Type B pancreatic cell (in vitro differentiated cells): Measurements from ENCODE around the gene MRPS15. TPM values are rescaled to one million over a fixed set of nuclear protein-coding genes. Genes with fewer than 3 reads are reported as not detected.
"Not testable (repeated sequence)": the region's sequence is repeated elsewhere in the genome, so short reads cannot be mapped to it uniquely, and the experiment has no call there.

Source experiments
- DNase-seq: peaks from one replicate; pipeline ENCODE4 v3.0.0; 2021; ENCODE audit warnings: mixed read lengths; ENCODE audit not compliant: unreplicated experiment; ENCODE audit errors: extremely low spot score
- H3K27ac Mint-ChIP-seq: 2 replicates; pipeline ENCODE4 v1.8.0; 2021; ENCODE audit warnings: mild to moderate bottlenecking, mixed read lengths
- H3K27me3 Mint-ChIP-seq: 2 replicates; pipeline ENCODE4 v1.8.0; 2021; ENCODE audit warnings: mixed read lengths
- H3K36me3 Mint-ChIP-seq: 2 replicates; pipeline ENCODE4 v1.8.0; 2021; ENCODE audit warnings: mixed read lengths
- H3K4me1 Mint-ChIP-seq: one replicate; pipeline ENCODE4 v1.8.0; 2021; ENCODE audit warnings: mixed read lengths; ENCODE audit not compliant: unreplicated experiment
- H3K4me3 Mint-ChIP-seq: 2 replicates; pipeline ENCODE4 v1.8.0; 2021; ENCODE audit warnings: mild to moderate bottlenecking, mixed read lengths
- H3K9me3 Mint-ChIP-seq: 2 replicates; pipeline ENCODE4 v1.8.0; 2021; ENCODE audit warnings: mixed read lengths
- CTCF ChIP-seq: fragments of 200-600 bp; sonication (generic); conservative IDR thresholded peaks from 2 replicates; pipeline ENCODE4 v1.5.0; 2021; ENCODE audit warnings: antibody characterized with exemption, mild to moderate bottlenecking
- long read RNA-seq: library from polyadenylated mRNA; unstranded; transcript quantifications from one replicate; pipeline ENCODE4 v2.0.0, GENCODE V29; 2020
- total RNA-seq: library from RNA; stranded (reverse); gene quantifications from 2 replicates; pipeline ENCODE4 v1.2.1, GENCODE V29; 2021; ENCODE audit warnings: low replicate concordance

MRPS15 gene
- 69.4 and 69.5 TPM in 2 replicates for total RNA-seq
- long read RNA-seq, transcript MRPS15-201 (8 exons, 1,006 nt) = major isoform, 114 of 124 reads
- long read RNA-seq, partial matches to known transcripts = 1 of 124 reads
- long read RNA-seq, other reads (novel, unspliced or antisense) = 9 of 124 reads

- TF ChIP-seq CTCF = no peak
- no peaks in the 10 kb centered on the region for H3K27me3 Mint-ChIP-seq
- peaks cover 17% of the 10 kb centered on the region for H3K4me1 Mint-ChIP-seq
- H3K4me3 Mint-ChIP-seq = peak within 1 kb of the TSS; percentile 99
- H3K36me3 Mint-ChIP-seq = peaks cover 10% of the 10 kb centered on the region
- H3K27ac Mint-ChIP-seq = peak within 1 kb of the TSS; percentile 99
- peak; percentile 95 for DNase-seq
- H3K9me3 Mint-ChIP-seq = no peaks in the 10 kb centered on the region
These were observed at the start of gene MRPS15 for GRCh38 chr1:36463803-36464604. MRPS15 (minus strand) TSS chr1:36464384; CDS start chr1:36464275, 109 bp downstream.

- H3K4me1 Mint-ChIP-seq = peaks cover 6% of the 10 kb centered on the region
- H3K4me3 Mint-ChIP-seq = no peak overlapping the region
- no peaks in the 10 kb centered on the region for H3K9me3 Mint-ChIP-seq
- no peak overlapping the region for H3K27ac Mint-ChIP-seq
- H3K27me3 Mint-ChIP-seq = no peaks in the 10 kb centered on the region
- no peak for DNase-seq
- no peak for TF ChIP-seq CTCF
- no peaks in the 10 kb centered on the region for H3K36me3 Mint-ChIP-seq
These were observed 48.7 kb upstream of the MRPS15 start for GRCh38 chr1:36512842-36513241.

GRCh38 chr1:36511804-36512798 is 47.9 kb upstream of the MRPS15 start:
- no peak for DNase-seq

GRCh38 chr1:36511220-36511619 is 47.0 kb upstream of the MRPS15 start:
- H3K27me3 Mint-ChIP-seq, DNase-seq, H3K4me3 Mint-ChIP-seq, H3K27ac Mint-ChIP-seq, H3K9me3 Mint-ChIP-seq, H3K36me3 Mint-ChIP-seq, H3K4me1 Mint-ChIP-seq: not testable (repeated sequence)

More at GRCh38 chr1:36511804-36512798, 47.9 kb upstream of the MRPS15 start:
- Mint-ChIP-seq H3K4me1 (peaks cover 2% of the 10 kb centered on the region), H3K36me3 (no peaks in the 10 kb centered on the region), H3K4me3 (no peak overlapping the region), H3K27ac (no peak overlapping the region), H3K27me3 (no peaks in the 10 kb centered on the region), H3K9me3 (no peaks in the 10 kb centered on the region)
- no peak for TF ChIP-seq CTCF

- no peak for DNase-seq
- no peak overlapping the region for H3K27ac Mint-ChIP-seq
- no peaks in the 10 kb centered on the region for H3K9me3 Mint-ChIP-seq
- H3K4me3 Mint-ChIP-seq = no peak overlapping the region
- H3K36me3 Mint-ChIP-seq = no peaks in the 10 kb centered on the region
- H3K4me1 Mint-ChIP-seq = no peaks in the 10 kb centered on the region
- H3K27me3 Mint-ChIP-seq = peaks cover 4% of the 10 kb centered on the region
- TF ChIP-seq CTCF = no peak
These were observed 46.2 kb upstream of the MRPS15 start for GRCh38 chr1:36510418-36510817.
